CD14-positive monocyte (primary cell): Measurements from ENCODE around the gene CTNND2. TPM values are rescaled to one million over a fixed set of nuclear protein-coding genes. Genes with fewer than 3 reads are reported as not detected.
A peak's percentile ranks its signal among the peaks of the same experiment; 100 is the strongest.
"Not testable (repeated sequence)": the region's sequence is repeated elsewhere in the genome, so short reads cannot be mapped to it uniquely, and the experiment has no call there.

Experiments
- DNase-seq, 3 donors: peaks; one replicate each; pipeline ENCODE4 v3.0.0-alpha.2; 2011 to 2022
- H2AFZ ChIP-seq: 2 replicates; pipeline ENCODE4 v1.6.0; 2012; ENCODE audit warnings: mild to moderate bottlenecking, low read depth, low read length, inconsistent platforms; ENCODE audit not compliant: insufficient read depth, poor library complexity, severe bottlenecking
- H3K27ac ChIP-seq, 2 donors: 1 replicate in 1 of 2; 2 replicates in 1 of 2; pipeline ENCODE4 v1.5.1; 2012 to 2013; ENCODE audit warnings: low read length in 2 of 2, control low read depth in 1 of 2, inconsistent platforms in 1 of 2, low read depth in 1 of 2, mild to moderate bottlenecking in 1 of 2
- H3K27me3 ChIP-seq, 2 donors: one replicate each; pipeline versions ENCODE4 v1.6.0 to v1.6.1; 2011 to 2013; ENCODE audit warnings: low read length in 2 of 2; ENCODE audit not compliant: control insufficient read depth in 2 of 2, insufficient read depth in 2 of 2
- H3K36me3 ChIP-seq, 2 donors: replicated peaks in 1 of 2; 1 replicate in 1 of 2; 2 replicates in 1 of 2; pipeline versions ENCODE4 v1.5.1 to v1.6.1; 2012 to 2013; ENCODE audit warnings: low read length in 2 of 2, control low read depth in 1 of 2, inconsistent platforms in 1 of 2, mild to moderate bottlenecking in 1 of 2; ENCODE audit not compliant: insufficient read depth in 2 of 2, control insufficient read depth in 1 of 2
- H3K4me1 ChIP-seq, 2 donors: 1 replicate in 1 of 2; 2 replicates in 1 of 2; pipeline versions ENCODE4 v1.5.1 to v1.6.1; 2012 to 2013; ENCODE audit warnings: low read length in 2 of 2, control low read depth in 1 of 2, inconsistent platforms in 1 of 2, mild to moderate bottlenecking in 1 of 2, moderate library complexity in 1 of 2; ENCODE audit not compliant: insufficient read depth in 2 of 2, control insufficient read depth in 1 of 2
- H3K4me2 ChIP-seq: replicated peaks from 2 replicates; pipeline ENCODE3; 2012; ENCODE audit warnings: low read length, moderate library complexity, mild to moderate bottlenecking; ENCODE audit not compliant: poor library complexity, severe bottlenecking; ENCODE audit errors: extremely low read depth
- H3K4me3 ChIP-seq, 3 experiments: fragments of 200-600 bp in 1 of 3; sonication (generic) in 1 of 3; replicated peaks in 1 of 3; 1 replicate in 2 of 3; 2 replicates in 1 of 3; pipeline ENCODE4 v1.5.1; 2011 to 2013; ENCODE audit warnings: low read length in 3 of 3, mild to moderate bottlenecking in 3 of 3, control low read depth in 2 of 3, low read depth in 2 of 3, inconsistent platforms in 1 of 3, moderate library complexity in 1 of 3
- H3K79me2 ChIP-seq: 2 replicates; pipeline ENCODE4 v1.6.0; 2012; ENCODE audit warnings: mild to moderate bottlenecking, control low read depth, inconsistent platforms, low read length, moderate library complexity; ENCODE audit not compliant: insufficient read depth
- H3K9ac ChIP-seq: 2 replicates; pipeline ENCODE4 v1.6.0; 2017; ENCODE audit warnings: low read length, mild to moderate bottlenecking; ENCODE audit not compliant: insufficient read depth, poor library complexity, severe bottlenecking
- H3K9me3 ChIP-seq, 2 donors: replicated peaks in 1 of 2; 1 replicate in 1 of 2; 2 replicates in 1 of 2; pipeline versions ENCODE4 v1.5.1 to v1.6.1; 2012 to 2013; ENCODE audit warnings: low read length in 2 of 2, control low read depth in 1 of 2; ENCODE audit not compliant: control insufficient read depth in 1 of 2, insufficient read depth in 1 of 2
- H4K20me1 ChIP-seq: 2 replicates; pipeline ENCODE4 v1.6.0; 2012; ENCODE audit warnings: mild to moderate bottlenecking, low read length, control low read depth, moderate library complexity; ENCODE audit not compliant: insufficient read depth
- H3K27ac Mint-ChIP-seq, 7 donors: one replicate each; pipeline ENCODE4 v1.8.0; 2020; ENCODE audit warnings: mild to moderate bottlenecking in 7 of 7, mixed read lengths in 7 of 7, moderate library complexity in 6 of 7, inconsistent platforms in 2 of 7
- H3K27me3 Mint-ChIP-seq, 3 donors: one replicate each; pipeline ENCODE4 v1.8.0; 2021 to 2022; ENCODE audit warnings: low read depth in 3 of 3, mild to moderate bottlenecking in 3 of 3, mixed read lengths in 3 of 3, moderate library complexity in 3 of 3, inconsistent platforms in 1 of 3
- H3K36me3 Mint-ChIP-seq, 2 donors: one replicate each; pipeline ENCODE4 v1.8.0; 2020; ENCODE audit warnings: mixed read lengths in 2 of 2, inconsistent platforms in 1 of 2, mild to moderate bottlenecking in 1 of 2
- H3K4me1 Mint-ChIP-seq: one replicate; pipeline ENCODE4 v1.8.0; 2020; ENCODE audit warnings: mild to moderate bottlenecking, mixed read lengths
- H3K4me3 Mint-ChIP-seq, 2 donors: one replicate each; pipeline ENCODE4 v1.8.0; 2020; ENCODE audit warnings: mild to moderate bottlenecking in 2 of 2, mixed read lengths in 2 of 2, moderate library complexity in 1 of 2
- H3K9me3 Mint-ChIP-seq, 7 donors: one replicate each; pipeline ENCODE4 v1.8.0; 2020 to 2022; ENCODE audit warnings: mixed read lengths in 7 of 7, mild to moderate bottlenecking in 6 of 7, moderate library complexity in 6 of 7, inconsistent platforms in 2 of 7
- WGBS: methylation state at CpG from one replicate; pipeline ENCODE4 v1.1.5; 2013; ENCODE audit warnings: missing lambda C conversion rate; ENCODE audit not compliant: insufficient coverage; 5-methylcytosine and 5-hydroxymethylcytosine counted together
- intact Hi-C, 2 donors: fragments of 100-400 bp; cut with micrococcal nuclease; formaldehyde crosslinking; loops; one replicate each; pipeline versions ENCODE4 v1.15.0 to v1.15.1; 2023
- polyA plus RNA-seq, 3 donors: library from polyadenylated mRNA; depleted of rRNA in 1 of 3; unstranded in 2 of 3; stranded (reverse) in 1 of 3; fragments of 300-500 nt in 2 of 3; fragments of >200 nt in 1 of 3; fragmentation: Illumina TruSeq in 2 of 3; gene quantifications; 1 replicate in 2 of 3; 2 replicates in 1 of 3; pipeline ENCODE4 v1.2.3, GENCODE V29; 2012 to 2021
- TF ChIP-seq, protein P1 (sequence below): fragments of 200-600 bp; IDR thresholded peaks from one replicate; pipeline ENCODE4 v1.8.0; 2022; ENCODE audit warnings: antibody characterized with exemption, mild to moderate bottlenecking

The CTNND2 gene
- polyA plus RNA-seq, 3 donors, result not detected

- intact Hi-C loops, result no loop called here
- Histone ChIP-seq H3K4me2 (no peak overlapping the region), H4K20me1 (no peaks in the 10 kb centered on the region), H3K4me3 (no peak overlapping the region), H3K9me3 (no peaks in the 10 kb centered on the region), H3K4me1 (no peaks in the 10 kb centered on the region), H3K27ac (no peak overlapping the region), H3K79me2 (no peaks in the 10 kb centered on the region), H3K36me3 (no peaks in the 10 kb centered on the region), H3K9ac (no peak overlapping the region), H2AFZ (no peak overlapping the region), H3K27me3 (no peaks in the 10 kb centered on the region)
- no peak for DNase-seq
- TF ChIP-seq, protein P1, sequence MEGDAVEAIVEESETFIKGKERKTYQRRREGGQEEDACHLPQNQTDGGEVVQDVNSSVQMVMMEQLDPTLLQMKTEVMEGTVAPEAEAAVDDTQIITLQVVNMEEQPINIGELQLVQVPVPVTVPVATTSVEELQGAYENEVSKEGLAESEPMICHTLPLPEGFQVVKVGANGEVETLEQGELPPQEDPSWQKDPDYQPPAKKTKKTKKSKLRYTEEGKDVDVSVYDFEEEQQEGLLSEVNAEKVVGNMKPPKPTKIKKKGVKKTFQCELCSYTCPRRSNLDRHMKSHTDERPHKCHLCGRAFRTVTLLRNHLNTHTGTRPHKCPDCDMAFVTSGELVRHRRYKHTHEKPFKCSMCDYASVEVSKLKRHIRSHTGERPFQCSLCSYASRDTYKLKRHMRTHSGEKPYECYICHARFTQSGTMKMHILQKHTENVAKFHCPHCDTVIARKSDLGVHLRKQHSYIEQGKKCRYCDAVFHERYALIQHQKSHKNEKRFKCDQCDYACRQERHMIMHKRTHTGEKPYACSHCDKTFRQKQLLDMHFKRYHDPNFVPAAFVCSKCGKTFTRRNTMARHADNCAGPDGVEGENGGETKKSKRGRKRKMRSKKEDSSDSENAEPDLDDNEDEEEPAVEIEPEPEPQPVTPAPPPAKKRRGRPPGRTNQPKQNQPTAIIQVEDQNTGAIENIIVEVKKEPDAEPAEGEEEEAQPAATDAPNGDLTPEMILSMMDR, result no peak
- WGBS, result no CpG with 5 or more reads among the region's 2 CpGs
- no peaks in the 10 kb centered on the region for H3K36me3 Mint-ChIP-seq
- no peaks in the 10 kb centered on the region for H3K27me3 Mint-ChIP-seq
- no peaks in the 10 kb centered on the region for H3K4me1 Mint-ChIP-seq
- H3K9me3 Mint-ChIP-seq, result peaks cover 0 to 3% (median 0%) of the 10 kb centered on the region in 7 donors
- H3K4me3 Mint-ChIP-seq, result no peak overlapping the region
- H3K27ac Mint-ChIP-seq, result no peak overlapping the region
Measured at GRCh38 chr5:11851416-11851815, 52.8 kb downstream of the CTNND2 start.

DNA sequence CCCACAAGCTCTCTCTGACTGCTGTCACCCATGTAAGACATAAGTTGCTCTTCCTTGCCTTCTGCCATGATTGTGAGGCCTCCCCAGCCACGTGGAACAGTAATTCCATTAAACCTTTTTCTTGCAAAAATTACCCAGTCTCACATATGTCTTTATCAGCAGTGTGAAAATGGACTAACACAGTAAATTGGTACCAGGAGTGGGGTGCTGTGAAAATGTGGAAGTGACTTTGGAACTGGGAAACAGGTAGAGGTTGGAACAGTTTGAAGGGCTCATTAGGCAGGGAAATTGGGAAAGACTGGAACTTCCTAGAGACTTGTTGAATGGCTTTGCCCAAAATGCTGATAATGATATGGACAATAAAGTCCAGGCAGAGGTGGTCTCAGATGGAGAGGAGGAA is 75.7 kb downstream of the CTNND2 start:
- H3K27me3 Mint-ChIP-seq, H2AFZ ChIP-seq, H3K4me3 ChIP-seq, H3K36me3 Mint-ChIP-seq, H3K4me1 ChIP-seq, H3K4me3 Mint-ChIP-seq, H3K27ac ChIP-seq, H3K36me3 ChIP-seq, H3K4me1 Mint-ChIP-seq, H3K9ac ChIP-seq, H3K27me3 ChIP-seq, intact Hi-C loops, H3K4me2 ChIP-seq, H3K79me2 ChIP-seq, DNase-seq, H4K20me1 ChIP-seq: not testable (repeated sequence)
- H3K27ac Mint-ChIP-seq, result peak overlapping the region in 1 of 7 donors; percentile 46
- peaks cover 21 to 26% of the 10 kb centered on the region in 2 donors for H3K9me3 ChIP-seq
- peaks cover 9 to 36% (median 14%) of the 10 kb centered on the region in 7 donors for H3K9me3 Mint-ChIP-seq
- no CpG with 5 or more reads among the region's 1 CpG for WGBS
